ENCODE results near the gene ULK4.

Gene ULK4

GRCh38 chr3:41328926-41329325 is 633.0 kb downstream of the ULK4 start:
- TF ChIP-seq TARDBP (IDR thresholded peaks at IDR 0.05) (no peak), SP1 (IDR thresholded peaks at IDR 0.05) (no peak), FOXM1 (IDR thresholded peaks at IDR 0.05; ENCODE audit: borderline replicate concordance) (no peak), NFRKB (IDR thresholded peaks at IDR 0.05) (no peak), ARNT (IDR thresholded peaks at IDR 0.05) (no peak), L3MBTL2 (conservative IDR thresholded peaks at IDR 0.05) (no peak), FOXA1 (IDR thresholded peaks at IDR 0.05) (no peak), BHLHE40 (IDR thresholded peaks at IDR 0.05; ENCODE audit: borderline replicate concordance) (no peak), ZNF384 (IDR thresholded peaks at IDR 0.05) (no peak), FOXK2 (IDR thresholded peaks at IDR 0.05) (no peak)
- ChIA-PET CTCF (no interaction called here), POLR2A (no interaction called here)
- DNase-seq (ENCODE audit: extremely low spot score): no peak

GRCh38 chr3:41327718-41328117 is 634.2 kb downstream of the ULK4 start:
- no peak for DNase-seq (ENCODE audit: extremely low spot score)
- TF ChIP-seq SUZ12 (IDR thresholded peaks at IDR 0.05) (no peak), L3MBTL2 (conservative IDR thresholded peaks at IDR 0.05) (no peak), CTBP1 (IDR thresholded peaks at IDR 0.05; ENCODE audit: borderline replicate concordance) (no peak), SP1 (IDR thresholded peaks at IDR 0.05) (no peak), ZNF384 (IDR thresholded peaks at IDR 0.05) (no peak), FOXK2 (IDR thresholded peaks at IDR 0.05) (no peak), ELF4 (IDR thresholded peaks at IDR 0.05) (no peak), NFRKB (IDR thresholded peaks at IDR 0.05) (no peak)
- ChIA-PET POLR2A (no interaction called here), CTCF (no interaction called here)

GRCh38 chr3:41324156-41324475 is 637.8 kb downstream of the ULK4 start:
- POLR2A ChIA-PET: no interaction called here
- CTCF ChIA-PET: interaction anchor here (0.8 kb wide), 1 partner anchor 10 kb away, joined by 3 read pairs; no protein-coding TSS in a partner anchor
- DNase-seq (ENCODE audit: extremely low spot score): no peak
- no peak for TF ChIP-seq ZNF384 (IDR thresholded peaks at IDR 0.05)
- no peak for TF ChIP-seq L3MBTL2 (conservative IDR thresholded peaks at IDR 0.05)
- no peak for TF ChIP-seq FOXM1 (IDR thresholded peaks at IDR 0.05; ENCODE audit: borderline replicate concordance)
- TF ChIP-seq HDGF (IDR thresholded peaks at IDR 0.05; ENCODE audit: borderline replicate concordance): no peak
- TF ChIP-seq FOXA1 (IDR thresholded peaks at IDR 0.05): no peak
- no peak for TF ChIP-seq CTBP1 (IDR thresholded peaks at IDR 0.05; ENCODE audit: borderline replicate concordance)
- TF ChIP-seq NFRKB (IDR thresholded peaks at IDR 0.05): no peak
- no peak for TF ChIP-seq ELF4 (IDR thresholded peaks at IDR 0.05)

GRCh38 chr3:41323467-41324155 is 638.3 kb downstream of the ULK4 start:
- TF ChIP-seq BHLHE40 (IDR thresholded peaks at IDR 0.05; ENCODE audit: borderline replicate concordance): no peak
- TF ChIP-seq L3MBTL2 (conservative IDR thresholded peaks at IDR 0.05): no peak
- no peak for TF ChIP-seq FOXK2 (IDR thresholded peaks at IDR 0.05)
- no peak for TF ChIP-seq ARNT (IDR thresholded peaks at IDR 0.05)
- no peak for TF ChIP-seq ZNF384 (IDR thresholded peaks at IDR 0.05)
- DNase-seq (ENCODE audit: extremely low spot score): no peak
- ChIA-PET POLR2A (no interaction called here), CTCF (interaction anchor here (0.8 kb wide), 1 partner anchor 10 kb away, joined by 3 read pairs; no protein-coding TSS in a partner anchor)

- no peak for TF ChIP-seq CTBP1 (IDR thresholded peaks at IDR 0.05; ENCODE audit: borderline replicate concordance)
- TF ChIP-seq ELF4 (IDR thresholded peaks at IDR 0.05): no peak
- no peak for TF ChIP-seq HDGF (IDR thresholded peaks at IDR 0.05; ENCODE audit: borderline replicate concordance)
- TF ChIP-seq ARNT (IDR thresholded peaks at IDR 0.05): no peak
- CTCF ChIA-PET: no interaction called here
- DNase-seq (ENCODE audit: extremely low spot score): no peak
- POLR2A ChIA-PET: no interaction called here
Measured at GRCh38 chr3:41321642-41321980, 640.3 kb downstream of the ULK4 start.

- POLR2A ChIA-PET: no interaction called here
- DNase-seq (ENCODE audit: extremely low spot score): no peak
- no peak for TF ChIP-seq SP1 (IDR thresholded peaks at IDR 0.05)
- CTCF ChIA-PET: no interaction called here
Measured at GRCh38 chr3:41320953-41321641, 640.8 kb downstream of the ULK4 start.

GRCh38 chr3:41318520-41318919 is 643.4 kb downstream of the ULK4 start:
- ChIA-PET POLR2A (no interaction called here), CTCF (no interaction called here)
- TF ChIP-seq HDGF (IDR thresholded peaks at IDR 0.05; ENCODE audit: borderline replicate concordance): no peak
- TF ChIP-seq NFRKB (IDR thresholded peaks at IDR 0.05): no peak
- TF ChIP-seq ELF4 (IDR thresholded peaks at IDR 0.05): no peak
- no peak for TF ChIP-seq SP1 (IDR thresholded peaks at IDR 0.05)
- no peak for DNase-seq (ENCODE audit: extremely low spot score)

GRCh38 chr3:41317718-41318117 is 644.2 kb downstream of the ULK4 start:
- DNase-seq (ENCODE audit: extremely low spot score): no peak
- POLR2A ChIA-PET: no interaction called here
- TF ChIP-seq HDGF (IDR thresholded peaks at IDR 0.05; ENCODE audit: borderline replicate concordance): no peak
- no peak for TF ChIP-seq ARNT (IDR thresholded peaks at IDR 0.05)
- no peak for TF ChIP-seq ELF4 (IDR thresholded peaks at IDR 0.05)
- TF ChIP-seq SUZ12 (IDR thresholded peaks at IDR 0.05): no peak
- TF ChIP-seq FOXA1 (IDR thresholded peaks at IDR 0.05): no peak
- no peak for TF ChIP-seq ZNF384 (IDR thresholded peaks at IDR 0.05)
- no peak for TF ChIP-seq CTBP1 (IDR thresholded peaks at IDR 0.05; ENCODE audit: borderline replicate concordance)
- TF ChIP-seq TARDBP (IDR thresholded peaks at IDR 0.05): no peak
- CTCF ChIA-PET: no interaction called here

GRCh38 chr3:41317298-41317697 is 644.6 kb downstream of the ULK4 start:
- TF ChIP-seq PKNOX1 (IDR thresholded peaks at IDR 0.05): no peak
- TF ChIP-seq CTBP1 (IDR thresholded peaks at IDR 0.05; ENCODE audit: borderline replicate concordance): no peak
- TF ChIP-seq LEF1 (IDR thresholded peaks at IDR 0.05; ENCODE audit: borderline replicate concordance): no peak
- TF ChIP-seq ELF4 (IDR thresholded peaks at IDR 0.05): no peak
- TF ChIP-seq SUZ12 (IDR thresholded peaks at IDR 0.05): no peak
- no peak for TF ChIP-seq FOXA1 (IDR thresholded peaks at IDR 0.05)
- no peak for TF ChIP-seq SP1 (IDR thresholded peaks at IDR 0.05)
- no peak for TF ChIP-seq ARNT (IDR thresholded peaks at IDR 0.05)
- no peak for TF ChIP-seq L3MBTL2 (conservative IDR thresholded peaks at IDR 0.05)
- POLR2A ChIA-PET: no interaction called here
- CTCF ChIA-PET: no interaction called here
- DNase-seq (ENCODE audit: extremely low spot score): no peak
